IMR-90 (cell line): ENCODE measurements around the gene ACADS. TPM values are rescaled to one million over a fixed set of nuclear protein-coding genes. Genes with fewer than 3 reads are reported as not detected.
A peak's percentile ranks its signal among the peaks of the same experiment; 100 is the strongest.

Source experiments
- ATAC-seq: fragments of 200-7000 bp; cut with Tn5 transposase; 2 replicates; pipeline ENCODE4 v1.9.1; 2020; ENCODE audit warnings: low read depth, mild to moderate bottlenecking, moderate library complexity
- BruUV-seq: library from RNA; stranded (reverse); fragments of 400-500 nt; replicated peaks from 2 replicates; lab custom pipeline; 2021; lab: Mats Ljungman, UMichigan
- CTCF ChIA-PET: fragments of 300-600 bp; formaldehyde crosslinking; extraction: SDS; loops from one replicate; lab custom pipeline; 2021; ENCODE audit warnings: antibody characterized with exemption; lab: Yijun Ruan, JAX
- POLR2A ChIA-PET: fragments of 300-600 bp; sonication (Branson Sonifier 250); formaldehyde crosslinking; loops from one replicate; lab custom pipeline; 2022; ENCODE audit warnings: antibody characterized with exemption; ENCODE audit not compliant: unreplicated experiment; lab: Charles Lee
- DNase-seq: peaks from one replicate; pipeline ENCODE4 v3.0.0; 2013
- H2AFZ ChIP-seq: replicated peaks from 2 replicates; pipeline ENCODE3; 2013; ENCODE audit warnings: low read length, mild to moderate bottlenecking; ENCODE audit not compliant: poor library complexity
- H2AK5ac ChIP-seq: 2 replicates; pipeline ENCODE4 v1.6.1; 2013; ENCODE audit warnings: low read depth, low read length, inconsistent platforms
- H2AK9ac ChIP-seq: replicated peaks from 2 replicates; pipeline ENCODE3; 2013; ENCODE audit warnings: mild to moderate bottlenecking, low read depth, low read length, moderate library complexity; ENCODE audit not compliant: poor library complexity
- H2BK120ac ChIP-seq: 2 replicates; pipeline ENCODE4 v1.6.1; 2013; ENCODE audit warnings: low read depth, low read length, inconsistent platforms
- H2BK15ac ChIP-seq: 3 replicates; pipeline ENCODE4 v1.6.1; 2013; ENCODE audit warnings: low read depth, low read length, inconsistent platforms
- H2BK20ac ChIP-seq: 2 replicates; pipeline ENCODE4 v1.6.1; 2013; ENCODE audit warnings: low read depth, mild to moderate bottlenecking, inconsistent platforms, low read length, moderate library complexity
- H2BK5ac ChIP-seq: 2 replicates; pipeline ENCODE4 v1.6.1; 2013; ENCODE audit warnings: mild to moderate bottlenecking, low read depth, low read length, inconsistent platforms; ENCODE audit not compliant: poor library complexity, severe bottlenecking
- H3K14ac ChIP-seq: replicated peaks from 2 replicates; pipeline ENCODE4 v1.6.1; 2013; ENCODE audit warnings: low read depth, low read length, inconsistent platforms
- H3K18ac ChIP-seq: 2 replicates; pipeline ENCODE4 v1.6.1; 2013; ENCODE audit warnings: low read depth, low read length, control low read depth
- H3K23ac ChIP-seq: 2 replicates; pipeline ENCODE4 v1.6.1; 2013; ENCODE audit warnings: low read depth, low read length, inconsistent platforms
- H3K27ac ChIP-seq: 2 replicates; pipeline ENCODE4 v1.5.1; 2013; ENCODE audit warnings: mild to moderate bottlenecking, control low read depth, low read length; ENCODE audit not compliant: insufficient read depth
- H3K27me3 ChIP-seq: 2 replicates; pipeline ENCODE4 v1.6.1; 2013; ENCODE audit warnings: low read length; ENCODE audit not compliant: control insufficient read depth, insufficient read depth
- H3K36me3 ChIP-seq: 2 replicates; pipeline ENCODE4 v1.6.1; 2013; ENCODE audit warnings: low read length, mixed read lengths; ENCODE audit not compliant: control insufficient read depth, insufficient read depth
- H3K4ac ChIP-seq: 2 replicates; pipeline ENCODE4 v1.6.1; 2013; ENCODE audit warnings: low read depth, low read length, inconsistent platforms
- H3K4me1 ChIP-seq: 2 replicates; pipeline ENCODE4 v1.6.1; 2013; ENCODE audit warnings: low read length, mixed read lengths; ENCODE audit not compliant: control insufficient read depth, insufficient read depth
- H3K4me2 ChIP-seq: 2 replicates; pipeline ENCODE4 v1.6.1; 2013; ENCODE audit warnings: low read depth, mild to moderate bottlenecking, control low read depth, low read length, moderate library complexity
- H3K4me3 ChIP-seq: 2 replicates; pipeline ENCODE4 v1.5.1; 2013; ENCODE audit warnings: low read depth, mild to moderate bottlenecking, control low read depth, low read length, moderate library complexity; ENCODE audit not compliant: insufficient read depth
- H3K56ac ChIP-seq: 2 replicates; pipeline ENCODE4 v1.6.1; 2013; ENCODE audit warnings: low read length, inconsistent platforms; ENCODE audit not compliant: insufficient read depth; ENCODE audit errors: extremely low read depth
- H3K79me1 ChIP-seq, 2 experiments: 2 replicates each; pipeline ENCODE4 v1.6.1; 2013; ENCODE audit warnings: low read length in 2 of 2, inconsistent platforms in 1 of 2, low read depth in 1 of 2
- H3K9ac ChIP-seq: 2 replicates; pipeline ENCODE4 v1.6.1; 2013; ENCODE audit warnings: low read depth, low read length, control low read depth
- H3K9me1 ChIP-seq: 2 replicates; pipeline ENCODE4 v1.6.1; 2013; ENCODE audit warnings: low read length, inconsistent platforms; ENCODE audit not compliant: insufficient read depth
- H3K9me3 ChIP-seq: 2 replicates; pipeline ENCODE4 v1.6.1; 2013; ENCODE audit warnings: low read length; ENCODE audit not compliant: control insufficient read depth, insufficient read depth
- H4K20me1 ChIP-seq: 2 replicates; pipeline ENCODE4 v1.6.1; 2013; ENCODE audit warnings: low read length, inconsistent platforms; ENCODE audit not compliant: insufficient read depth
- H4K5ac ChIP-seq: 2 replicates; pipeline ENCODE4 v1.6.1; 2013; ENCODE audit warnings: mild to moderate bottlenecking, low read depth, low read length, control low read depth
- H4K8ac ChIP-seq, 2 experiments: 2 replicates each; pipeline ENCODE4 v1.6.1; 2013; ENCODE audit warnings: low read depth in 2 of 2, low read length in 2 of 2, control low read depth in 1 of 2, inconsistent platforms in 1 of 2
- H4K91ac ChIP-seq: 2 replicates; pipeline ENCODE4 v1.6.1; 2013; ENCODE audit warnings: low read depth, low read length, inconsistent platforms; ENCODE audit not compliant: insufficient read depth
- BHLHE40 ChIP-seq: fragments of 150-350 bp; IDR thresholded peaks from 2 replicates; pipeline ENCODE4 v1.6.1; 2016; ENCODE audit warnings: mild to moderate bottlenecking, low read depth, low read length
- CTCF ChIP-seq: conservative IDR thresholded peaks from 2 replicates; pipeline ENCODE4 v1.5.1; 2012; ENCODE audit warnings: mild to moderate bottlenecking, low read depth, low read length, improper control_type of control experiment
- ELK1 ChIP-seq: fragments of 150-350 bp; IDR thresholded peaks from 2 replicates; pipeline ENCODE4 v1.6.1; 2016; ENCODE audit warnings: low read depth, mild to moderate bottlenecking, low read length, moderate library complexity, borderline replicate concordance
- MAFK ChIP-seq: IDR thresholded peaks from 2 replicates; pipeline ENCODE4 v1.6.1; 2012; ENCODE audit warnings: low read depth, low read length, improper control_type of control experiment
- MAZ ChIP-seq: IDR thresholded peaks from 2 replicates; pipeline ENCODE4 v1.6.1; 2012; ENCODE audit warnings: low read depth, mild to moderate bottlenecking, low read length, improper control_type of control experiment, moderate library complexity, borderline replicate concordance
- NFE2L2 ChIP-seq: fragments of 150-350 bp; IDR thresholded peaks from 2 replicates; pipeline ENCODE4 v1.6.1; 2016; ENCODE audit warnings: low read depth, mild to moderate bottlenecking, low read length
- POLR2A ChIP-seq: IDR thresholded peaks from 2 replicates; pipeline ENCODE4 v1.6.1; 2012; ENCODE audit warnings: mild to moderate bottlenecking, low read depth, low read length
- RAD21 ChIP-seq: IDR thresholded peaks from 2 replicates; pipeline ENCODE4 v1.6.1; 2012; ENCODE audit warnings: low read length, improper control_type of control experiment
- RCOR1 ChIP-seq: IDR thresholded peaks from 2 replicates; pipeline ENCODE4 v1.6.1; 2012; ENCODE audit warnings: mild to moderate bottlenecking, low read length, improper control_type of control experiment; ENCODE audit not compliant: insufficient replicate concordance
- RFX5 ChIP-seq: IDR thresholded peaks from 2 replicates; pipeline ENCODE4 v1.8.0; 2012; ENCODE audit warnings: low read depth, mild to moderate bottlenecking, low read length, moderate library complexity
- WGBS, 2 experiments: methylation state at CpG; one replicate each; pipeline versions ENCODE4 v1.1.5 to v1.1.7; 2013; ENCODE audit warnings: missing lambda C conversion rate in 2 of 2; ENCODE audit not compliant: insufficient read length in 1 of 2; ENCODE audit errors: extremely low coverage in 2 of 2; 5-methylcytosine and 5-hydroxymethylcytosine counted together
- dilution Hi-C: fragments of 300-500 bp; cut with HindIII; formaldehyde crosslinking; loops from one replicate; pipeline ENCODE4 v1.14.3; 2018; ENCODE audit warnings: low sequenced_read_pairs; ENCODE audit not compliant: unreplicated experiment
- in situ Hi-C: fragments of 300-500 bp; cut with MboI; formaldehyde crosslinking; loops from 3 replicates; pipeline ENCODE4 v1.14.3; 2019; ENCODE audit warnings: low sequenced_read_pairs, inconsistent platforms, mixed read lengths
- intact Hi-C: fragments of 100-400 bp; cut with micrococcal nuclease; formaldehyde crosslinking; loops from 2 replicates; pipeline ENCODE4 v1.10.0; 2022
- polyA plus RNA-seq, 3 experiments: library from polyadenylated mRNA; depleted of rRNA; stranded (reverse); fragments of >200 nt; gene quantifications; 2 replicates each; pipeline ENCODE4 v1.2.3, GENCODE V29; 2012; ENCODE audit warnings: low replicate concordance in 1 of 3
- total RNA-seq: library from RNA; depleted of rRNA; stranded (reverse); fragments of >200 nt; gene quantifications from 2 replicates; pipeline ENCODE4 v1.2.3, GENCODE V29; 2012
- TF ChIP-seq, protein P1 (sequence below): fragments of 150-350 bp; IDR thresholded peaks from 2 replicates; pipeline ENCODE4 v1.6.1; 2017; ENCODE audit warnings: mild to moderate bottlenecking, antibody characterized with exemption, low read length, low read depth

ACADS gene
- total and polyA plus RNA-seq, 2 of the 4 experiments (the other 2 are of a cell fraction): 2.9 to 5.5 TPM

GRCh38 chr12:120692524-120693033 is 33.0 kb upstream of the ACADS start:
- H4K5ac ChIP-seq: no peak overlapping the region
- in situ Hi-C loops: no loop called here
- H3K4me2 ChIP-seq: peak overlapping the region; percentile 10; the same call in 1 of the 2 replicates
- no peaks in the 10 kb centered on the region for H3K27me3 ChIP-seq
- peaks cover 35% of the 10 kb centered on the region for H3K9me1 ChIP-seq
- H3K79me1 ChIP-seq: peaks cover 44 to 80% of the 10 kb centered on the region in 2 experiments
- H2BK120ac ChIP-seq: no peak overlapping the region
- no peak overlapping the region for H2AK5ac ChIP-seq
- intact Hi-C loops: no loop called here
- H3K27ac ChIP-seq: no peak overlapping the region
- no TSS peak for BruUV-seq
- no peak overlapping the region for H3K4ac ChIP-seq
- peaks cover 11% of the 10 kb centered on the region for H3K4me1 ChIP-seq
- CTCF ChIA-PET: interaction anchor here (0.9 kb wide), 1 partner anchor 43 kb away, joined by 3 read pairs; no protein-coding TSS in a partner anchor
- H2AFZ ChIP-seq: no peak overlapping the region
- H3K14ac ChIP-seq: no peak overlapping the region
- H3K18ac ChIP-seq: no peak overlapping the region
- no peak overlapping the region for H4K91ac ChIP-seq
- H2BK15ac ChIP-seq: no peak overlapping the region
- ATAC-seq (peak; percentile 35; the same call in 1 of the 2 replicates), DNase-seq (peak; percentile 45)
- no peak overlapping the region for H4K8ac ChIP-seq
- TF ChIP-seq CTCF (no peak), RAD21 (no peak), ELK1 (no peak), NFE2L2 (no peak), POLR2A (no peak), MAFK (no peak), MAZ (no peak), RFX5 (no peak), BHLHE40 (no peak), RCOR1 (no peak)
- TF ChIP-seq, protein P1, sequence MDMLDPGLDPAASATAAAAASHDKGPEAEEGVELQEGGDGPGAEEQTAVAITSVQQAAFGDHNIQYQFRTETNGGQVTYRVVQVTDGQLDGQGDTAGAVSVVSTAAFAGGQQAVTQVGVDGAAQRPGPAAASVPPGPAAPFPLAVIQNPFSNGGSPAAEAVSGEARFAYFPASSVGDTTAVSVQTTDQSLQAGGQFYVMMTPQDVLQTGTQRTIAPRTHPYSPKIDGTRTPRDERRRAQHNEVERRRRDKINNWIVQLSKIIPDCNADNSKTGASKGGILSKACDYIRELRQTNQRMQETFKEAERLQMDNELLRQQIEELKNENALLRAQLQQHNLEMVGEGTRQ: no peak
- POLR2A ChIA-PET: no interaction called here
- peaks cover 26% of the 10 kb centered on the region for H3K36me3 ChIP-seq
- H2AK9ac ChIP-seq: no peak overlapping the region
- peaks cover 79% of the 10 kb centered on the region for H4K20me1 ChIP-seq
- H3K4me3 ChIP-seq: no peak overlapping the region
- dilution Hi-C loops: no loop called here
- no peak overlapping the region for H2BK20ac ChIP-seq
- H3K23ac ChIP-seq: no peak overlapping the region
- H3K56ac ChIP-seq: no peak overlapping the region
- H3K9me3 ChIP-seq: no peaks in the 10 kb centered on the region
- 60% methylated on average over 2 of the region's 11 CpGs; no CpG with 5 or more reads in 1 of the 2 experiments for WGBS, 2 experiments
- H3K9ac ChIP-seq: no peak overlapping the region
- H2BK5ac ChIP-seq: no peak overlapping the region
